GM23248 (cell line): ENCODE measurements around the gene CCDC183. TPM values are rescaled to one million over a fixed set of nuclear protein-coding genes. Genes with fewer than 3 reads are reported as not detected.

Experiments used
- DNase-seq: peaks from one replicate; pipeline ENCODE4 v3.0.0-alpha.2; 2015
- H2AFZ ChIP-seq: fragments of 200-600 bp; sonication (generic); 2 replicates; pipeline ENCODE4 v1.6.1; 2016; ENCODE audit warnings: antibody characterized with exemption
- H3F3A ChIP-seq: fragments of 200-600 bp; sonication (generic); 2 replicates; pipeline ENCODE4 v1.6.1; 2016; ENCODE audit warnings: mild to moderate bottlenecking, antibody characterized with exemption, mixed run types; ENCODE audit not compliant: insufficient read depth
- H3K27ac ChIP-seq: fragments of 200-600 bp; sonication (generic); 2 replicates; pipeline ENCODE4 v1.5.1; 2016; ENCODE audit warnings: mild to moderate bottlenecking
- H3K27me3 ChIP-seq: fragments of 200-600 bp; sonication (generic); replicated peaks from 2 replicates; pipeline ENCODE4 v1.6.1; 2016; ENCODE audit warnings: mild to moderate bottlenecking; ENCODE audit not compliant: insufficient read depth
- H3K36me3 ChIP-seq: fragments of 200-600 bp; sonication (generic); 2 replicates; pipeline ENCODE4 v1.6.1; 2016; ENCODE audit warnings: low read depth, mild to moderate bottlenecking
- H3K4me1 ChIP-seq: fragments of 200-600 bp; sonication (generic); 2 replicates; pipeline ENCODE4 v1.6.1; 2016; ENCODE audit warnings: mild to moderate bottlenecking; ENCODE audit not compliant: insufficient read depth
- H3K4me2 ChIP-seq: fragments of 200-600 bp; sonication (generic); one replicate; pipeline ENCODE4 v1.6.1; 2016; ENCODE audit warnings: mild to moderate bottlenecking; ENCODE audit not compliant: unreplicated experiment
- H3K4me3 ChIP-seq: fragments of 200-600 bp; sonication (generic); 2 replicates; pipeline ENCODE4 v1.5.1; 2016; ENCODE audit warnings: mild to moderate bottlenecking
- H3K79me2 ChIP-seq: fragments of 200-600 bp; sonication (generic); 2 replicates; pipeline ENCODE4 v1.6.1; 2016; ENCODE audit warnings: mild to moderate bottlenecking; ENCODE audit not compliant: insufficient read depth
- H3K9ac ChIP-seq: fragments of 200-600 bp; sonication (generic); 2 replicates; pipeline ENCODE4 v1.6.1; 2016; ENCODE audit warnings: mild to moderate bottlenecking
- H3K9me2 ChIP-seq: fragments of 200-600 bp; sonication (generic); 2 replicates; pipeline ENCODE4 v1.6.1; 2016; ENCODE audit warnings: mixed run types, mild to moderate bottlenecking, moderate library complexity; ENCODE audit not compliant: insufficient read depth
- H3K9me3 ChIP-seq: fragments of 200-600 bp; sonication (generic); one replicate; pipeline ENCODE4 v1.6.1; 2017; ENCODE audit warnings: low read depth
- H4K20me1 ChIP-seq: fragments of 200-600 bp; sonication (generic); 2 replicates; pipeline ENCODE4 v1.6.0; 2016; ENCODE audit not compliant: insufficient read depth
- EZH2 ChIP-seq: fragments of 200-600 bp; sonication (generic); IDR thresholded peaks from 2 replicates; pipeline ENCODE4 v1.6.1; 2018; ENCODE audit warnings: antibody characterized with exemption, mild to moderate bottlenecking; ENCODE audit not compliant: insufficient read depth, poor library complexity, severe bottlenecking
- EZH2phosphoT487 ChIP-seq: fragments of 200-600 bp; sonication (generic); IDR thresholded peaks from 2 replicates; pipeline ENCODE4 v1.6.1; 2018; ENCODE audit warnings: antibody characterized with exemption, moderate library complexity, mild to moderate bottlenecking, low read depth; ENCODE audit not compliant: insufficient read depth
- WGBS, 2 experiments: methylation state at CpG; one replicate each; pipeline ENCODE4 v1.1.6; 2015 to 2017; ENCODE audit warnings: low lambda C conversion rate in 2 of 2, low coverage in 1 of 2; ENCODE audit errors: missing lambda C conversion rate in 2 of 2; 5-methylcytosine and 5-hydroxymethylcytosine counted together
- in situ Hi-C: fragments of 300-500 bp; cut with MboI; formaldehyde crosslinking; loops from 2 replicates; pipeline ENCODE4 v1.15.0; 2020
- polyA plus RNA-seq: library from polyadenylated mRNA; unstranded; fragments of >200 nt; fragmentation: Nextera tagmentation; extraction: Ambion mirVana; gene quantifications from 2 replicates; pipeline ENCODE4 v1.2.1, GENCODE V29; 2016
- total RNA-seq: library from RNA; depleted of rRNA; stranded (reverse); fragments of >200 nt; shearing (Covaris generic); gene quantifications from 2 replicates; pipeline ENCODE4 v1.2.3, GENCODE V29; 2014

The CCDC183 gene
- total and polyA plus RNA-seq, 2 experiments from 2014 or later: 0.76 to 1.5 TPM

GRCh38 chr9:136791516-136792276, 4.4 kb upstream of the CCDC183 start:
- Histone ChIP-seq H3K9me2 (no peaks in the 10 kb centered on the region), H3K27ac (peak overlapping the region; percentile 27; the same call in 1 of the 2 replicates), H3K4me3 (peak overlapping the region; percentile 84), H3K9me3 (no peaks in the 10 kb centered on the region), H3K27me3 (peaks cover 8% of the 10 kb centered on the region; the same call in 1 of the 2 replicates), H3K79me2 (0 out of 2 replicates have a peak, but pooled peaks cover 5% of the 10 kb centered on the region), H2AFZ (peak overlapping the region; percentile 80), H3K4me2 (peak overlapping the region; percentile 74), H3K9ac (peak overlapping the region; percentile 75), H3F3A (peaks cover 4% of the 10 kb centered on the region; the same call in 1 of the 2 replicates), H3K36me3 (no peaks in the 10 kb centered on the region), H3K4me1 (peaks cover 5% of the 10 kb centered on the region), H4K20me1 (no peaks in the 10 kb centered on the region)
- peak; percentile 43 for DNase-seq
- in situ Hi-C loops: no loop called here
- no peak for TF ChIP-seq EZH2
- no peak for TF ChIP-seq EZH2phosphoT487
- 2 to 4% methylated on average over 25 to 28 of the region's 29 CpGs for WGBS, 2 experiments

GRCh38 chr9:136792321-136793085, 3.6 kb upstream of the CCDC183 start:
- H2AFZ ChIP-seq: no peak overlapping the region
- peaks cover 4% of the 10 kb centered on the region; the same call in 1 of the 2 replicates for H3F3A ChIP-seq
- peaks cover 8% of the 10 kb centered on the region for H3K27me3 ChIP-seq
- no peak overlapping the region for H3K9ac ChIP-seq
- no peak for DNase-seq
- H4K20me1 ChIP-seq: no peaks in the 10 kb centered on the region
- in situ Hi-C loops: no loop called here
- no peak overlapping the region for H3K4me3 ChIP-seq
- 84 to 89% methylated on average over 15 of the region's 15 CpGs for WGBS, 2 experiments
- 0 out of 2 replicates have a peak, but pooled peaks cover 5% of the 10 kb centered on the region for H3K79me2 ChIP-seq
- no peak overlapping the region for H3K27ac ChIP-seq
- peak overlapping the region; percentile 74 for H3K4me2 ChIP-seq
- H3K36me3 ChIP-seq: no peaks in the 10 kb centered on the region
- no peaks in the 10 kb centered on the region for H3K9me3 ChIP-seq
- peaks cover 5% of the 10 kb centered on the region for H3K4me1 ChIP-seq
- H3K9me2 ChIP-seq: no peaks in the 10 kb centered on the region
- no peak for TF ChIP-seq EZH2
- TF ChIP-seq EZH2phosphoT487: no peak

GRCh38 chr9:136793086-136793946, 2.8 kb upstream of the CCDC183 start:
- no peaks in the 10 kb centered on the region for H3K9me2 ChIP-seq
- TF ChIP-seq EZH2phosphoT487 (no peak), EZH2 (no peak)
- WGBS, 2 experiments: 83 to 85% methylated on average over 17 of the region's 17 CpGs
- in situ Hi-C loops: no loop called here
- peaks cover 12% of the 10 kb centered on the region for H3K27me3 ChIP-seq
- no peaks in the 10 kb centered on the region for H3K9me3 ChIP-seq
- H2AFZ ChIP-seq: no peak overlapping the region
- peaks cover 4% of the 10 kb centered on the region; the same call in 1 of the 2 replicates for H3F3A ChIP-seq
- H3K79me2 ChIP-seq: 0 out of 2 replicates have a peak, but pooled peaks cover 5% of the 10 kb centered on the region
- no peak for DNase-seq
- H4K20me1 ChIP-seq: no peaks in the 10 kb centered on the region
- H3K9ac ChIP-seq: no peak overlapping the region
- no peak overlapping the region for H3K4me2 ChIP-seq
- no peak overlapping the region for H3K27ac ChIP-seq
- no peak overlapping the region for H3K4me3 ChIP-seq
- peaks cover 5% of the 10 kb centered on the region for H3K4me1 ChIP-seq
- H3K36me3 ChIP-seq: no peaks in the 10 kb centered on the region
